GM18951 (cell line): ENCODE results near the gene LCA5L.

Experiments used
- POLR2A ChIP-seq: IDR thresholded peaks from 4 replicates; pipeline ENCODE4 v1.6.1; 2011; ENCODE audit warnings: mild to moderate bottlenecking; ENCODE audit not compliant: insufficient read length, insufficient read depth; ENCODE audit errors: extremely low read depth
- in situ Hi-C: fragments of 300-500 bp; cut with MboI; formaldehyde crosslinking; loops from one replicate; pipeline ENCODE4 v1.12.0; 2022; ENCODE audit warnings: low sequenced_read_pairs, mixed read lengths, inconsistent platforms; ENCODE audit not compliant: unreplicated experiment

The LCA5L gene

DNA sequence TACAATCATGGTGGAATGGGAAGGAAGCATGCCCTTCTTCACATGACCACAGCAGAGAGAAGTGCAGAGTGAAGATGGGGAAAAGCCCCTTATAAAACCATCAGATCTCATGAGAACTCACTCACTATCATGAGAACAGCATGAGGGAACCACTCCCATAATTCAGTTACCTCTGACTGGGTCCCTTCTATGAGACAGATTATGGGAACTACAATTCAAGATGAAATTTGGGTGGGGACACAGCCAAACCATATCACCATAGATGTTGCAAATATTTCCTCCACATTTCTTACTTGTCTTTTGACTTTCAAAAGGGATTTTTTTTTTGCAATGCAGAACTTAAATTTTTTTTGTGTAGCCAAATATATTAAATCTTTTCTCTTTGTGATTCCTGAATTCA is 21.0 kb upstream of the LCA5L start:
- no peak for TF ChIP-seq POLR2A
- in situ Hi-C loops = no loop called here

DNA sequence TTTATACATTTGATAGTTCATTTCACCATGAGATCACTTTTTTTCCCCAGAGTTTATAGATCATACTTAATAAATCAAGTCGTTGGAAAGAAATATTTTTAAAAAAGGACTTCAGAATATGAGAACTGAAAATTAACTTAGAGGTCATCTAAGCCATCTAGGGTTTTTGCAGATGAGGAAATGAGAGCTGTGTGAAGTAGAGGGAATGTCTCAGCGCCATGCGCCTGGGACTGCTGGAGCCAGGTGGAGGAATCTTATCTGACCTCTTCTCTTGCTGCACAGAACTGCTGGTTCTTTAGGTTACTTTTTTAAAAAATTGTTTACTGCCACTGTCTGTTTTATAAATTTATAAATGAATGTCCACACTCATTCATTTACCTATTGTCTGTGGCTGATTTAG is 17.7 kb upstream of the LCA5L start:
- in situ Hi-C loops = no loop called here

DNA sequence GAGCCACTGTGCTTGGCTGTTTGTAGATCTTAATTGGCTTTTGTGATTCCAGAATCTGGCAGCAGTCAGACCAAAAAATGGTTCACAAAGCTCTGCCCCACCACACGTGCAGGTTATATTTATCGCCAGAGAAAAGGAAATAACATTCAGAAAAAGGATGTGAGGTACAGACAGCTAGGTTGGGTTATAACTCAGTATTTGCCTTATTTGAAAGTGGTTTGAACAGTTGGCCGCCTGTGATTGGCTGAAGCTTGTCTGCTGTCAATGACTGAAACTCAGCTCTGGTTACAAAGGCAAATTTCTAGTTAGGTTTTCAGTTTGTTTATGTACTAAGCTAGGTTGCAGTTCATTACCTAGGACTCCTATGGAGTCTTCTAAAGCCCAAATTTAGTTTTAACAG is 15.8 kb upstream of the LCA5L start:
- in situ Hi-C loops = no loop called here
- no peak for TF ChIP-seq POLR2A

More for the DNA sequence above, 17.7 kb upstream of the LCA5L start:
- TF ChIP-seq POLR2A = no peak

DNA sequence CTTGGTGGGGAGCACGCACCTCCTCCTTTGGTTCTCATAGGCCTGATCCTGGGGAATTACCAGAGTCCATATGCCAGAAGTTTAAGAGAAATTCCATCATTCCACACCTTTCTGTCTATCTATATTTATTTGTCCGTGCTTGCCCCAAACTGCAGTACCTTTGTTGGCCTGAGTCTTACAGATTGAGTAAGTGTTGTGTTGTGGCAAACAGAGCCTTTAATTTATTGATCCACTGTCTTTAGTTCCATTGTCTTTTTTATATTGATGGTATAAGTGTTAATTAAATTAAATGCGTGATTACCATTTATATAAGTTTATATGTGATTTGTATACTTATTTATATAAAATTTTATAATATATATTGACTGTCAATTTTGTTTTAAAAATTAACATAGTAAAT is 11.1 kb upstream of the LCA5L start:
- TF ChIP-seq POLR2A = no peak
- in situ Hi-C loops = no loop called here

DNA sequence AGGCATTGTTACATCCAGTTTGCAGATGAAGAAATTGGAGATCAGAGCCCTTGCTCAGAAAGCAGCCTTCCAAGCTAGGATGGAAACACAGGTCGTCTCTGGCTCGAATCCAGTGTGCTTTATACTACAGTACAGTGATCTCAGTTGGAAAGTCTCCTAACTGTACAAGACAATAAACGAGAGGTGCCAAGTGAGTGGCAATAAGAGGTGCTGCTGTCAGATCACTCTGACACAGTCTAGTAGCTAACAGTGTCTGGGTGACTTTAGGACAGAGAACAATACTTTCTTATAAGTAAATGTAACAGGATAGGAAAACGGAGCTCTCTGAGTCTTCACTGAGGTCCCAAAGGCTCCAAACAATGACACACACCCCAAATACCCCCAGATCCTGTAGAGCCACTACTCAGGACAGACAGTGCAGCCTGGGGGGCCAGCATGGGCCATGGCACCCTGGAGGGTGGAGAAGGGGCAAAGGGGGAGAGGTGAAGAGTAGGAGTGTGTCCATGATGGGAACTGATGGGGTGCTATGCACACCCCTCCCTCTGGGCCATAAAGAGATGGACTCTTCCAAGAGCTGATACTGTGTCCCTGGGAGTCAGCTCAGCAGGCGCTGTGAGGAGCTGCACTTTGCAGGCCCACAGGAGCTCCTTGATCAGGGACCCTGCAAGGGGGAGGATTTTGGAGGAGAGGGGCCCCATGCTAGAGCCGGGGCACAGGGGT is 9.5 kb upstream of the LCA5L start:
- TF ChIP-seq POLR2A = no peak
- in situ Hi-C loops = no loop called here

DNA sequence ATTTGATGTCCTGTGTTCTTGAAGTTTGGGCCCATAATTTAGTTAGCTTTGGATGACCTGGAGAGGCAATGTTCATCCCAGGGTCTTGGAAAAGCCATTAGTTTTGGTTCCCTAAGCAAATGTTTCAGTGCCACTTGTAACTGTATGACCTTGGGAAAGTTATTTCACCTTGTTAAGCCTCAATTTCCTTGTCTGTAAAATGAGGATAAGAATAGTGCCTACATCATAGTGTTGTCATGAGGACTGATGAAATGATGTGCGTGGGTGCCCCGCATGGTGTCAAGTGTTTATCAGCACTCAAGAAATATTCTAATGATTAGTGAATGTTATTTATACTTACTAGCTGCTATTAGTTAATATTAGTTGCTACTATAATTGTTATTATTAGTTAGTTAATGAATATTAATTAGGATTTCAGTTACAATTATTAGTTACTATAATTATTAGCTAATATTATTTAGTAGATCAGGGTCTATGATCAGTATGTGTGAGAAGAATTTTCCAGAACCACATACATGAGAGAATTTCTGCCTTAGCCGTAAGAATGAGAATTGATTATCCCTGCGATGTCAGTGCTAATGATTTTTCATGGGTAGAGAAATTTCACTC is 8.1 kb upstream of the LCA5L start:
- TF ChIP-seq POLR2A = no peak
- in situ Hi-C loops = no loop called here

DNA sequence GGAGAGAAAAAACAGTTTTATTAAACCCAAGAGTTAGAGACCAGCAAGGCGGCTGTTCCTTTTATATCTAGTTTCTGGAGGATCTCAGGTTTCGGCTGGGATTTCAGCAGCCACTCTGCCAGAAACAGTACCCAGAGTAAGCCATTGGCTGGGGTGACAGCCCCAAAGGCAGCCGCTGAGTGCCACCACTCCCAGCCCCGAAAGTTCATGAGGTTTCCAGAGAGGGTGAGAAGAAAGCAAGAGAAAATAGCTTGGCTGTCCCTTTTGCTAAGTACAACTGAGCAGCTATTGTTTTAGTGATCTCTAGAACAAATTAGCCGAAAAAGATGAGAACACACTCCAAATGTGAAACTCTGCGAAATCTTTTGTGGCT is 7.4 kb upstream of the LCA5L start:
- in situ Hi-C loops = no loop called here
- no peak for TF ChIP-seq POLR2A

DNA sequence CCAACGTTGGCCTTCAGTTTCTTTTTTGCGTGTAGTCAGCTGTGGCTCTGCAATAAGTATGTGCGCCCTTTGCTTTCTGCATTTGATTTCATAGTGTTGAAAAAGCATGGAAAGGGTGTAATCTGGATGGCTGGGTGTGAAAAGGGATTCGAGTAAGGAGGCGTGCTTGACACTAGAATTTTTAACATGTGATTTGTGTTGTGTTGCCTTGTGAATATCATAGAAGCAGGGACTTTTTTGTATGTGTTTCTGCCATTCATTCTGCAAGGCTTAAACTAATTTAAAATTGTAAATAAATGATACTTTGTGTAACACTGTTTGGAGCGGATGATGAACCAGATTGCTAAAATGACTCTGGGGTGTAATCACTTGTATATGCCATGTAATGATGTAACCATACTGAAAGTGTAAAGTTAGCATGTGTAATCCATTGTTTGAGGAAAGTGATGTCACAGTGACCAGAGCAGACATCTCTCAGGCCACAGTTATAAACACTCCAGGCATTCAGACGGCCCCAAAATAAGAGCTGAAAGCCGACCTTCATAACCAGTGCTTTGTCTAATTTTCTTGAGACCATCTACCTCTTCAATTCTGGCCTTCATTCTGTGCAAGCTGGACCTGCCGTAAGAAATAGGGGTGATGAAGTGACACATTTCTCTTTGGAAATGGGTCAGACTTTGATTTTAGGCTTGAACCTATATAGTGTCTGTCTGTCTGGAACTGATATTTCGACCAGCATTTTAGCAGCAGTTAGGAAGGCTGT is 6.8 kb upstream of the LCA5L start:
- in situ Hi-C loops = no loop called here
- TF ChIP-seq POLR2A = no peak

DNA sequence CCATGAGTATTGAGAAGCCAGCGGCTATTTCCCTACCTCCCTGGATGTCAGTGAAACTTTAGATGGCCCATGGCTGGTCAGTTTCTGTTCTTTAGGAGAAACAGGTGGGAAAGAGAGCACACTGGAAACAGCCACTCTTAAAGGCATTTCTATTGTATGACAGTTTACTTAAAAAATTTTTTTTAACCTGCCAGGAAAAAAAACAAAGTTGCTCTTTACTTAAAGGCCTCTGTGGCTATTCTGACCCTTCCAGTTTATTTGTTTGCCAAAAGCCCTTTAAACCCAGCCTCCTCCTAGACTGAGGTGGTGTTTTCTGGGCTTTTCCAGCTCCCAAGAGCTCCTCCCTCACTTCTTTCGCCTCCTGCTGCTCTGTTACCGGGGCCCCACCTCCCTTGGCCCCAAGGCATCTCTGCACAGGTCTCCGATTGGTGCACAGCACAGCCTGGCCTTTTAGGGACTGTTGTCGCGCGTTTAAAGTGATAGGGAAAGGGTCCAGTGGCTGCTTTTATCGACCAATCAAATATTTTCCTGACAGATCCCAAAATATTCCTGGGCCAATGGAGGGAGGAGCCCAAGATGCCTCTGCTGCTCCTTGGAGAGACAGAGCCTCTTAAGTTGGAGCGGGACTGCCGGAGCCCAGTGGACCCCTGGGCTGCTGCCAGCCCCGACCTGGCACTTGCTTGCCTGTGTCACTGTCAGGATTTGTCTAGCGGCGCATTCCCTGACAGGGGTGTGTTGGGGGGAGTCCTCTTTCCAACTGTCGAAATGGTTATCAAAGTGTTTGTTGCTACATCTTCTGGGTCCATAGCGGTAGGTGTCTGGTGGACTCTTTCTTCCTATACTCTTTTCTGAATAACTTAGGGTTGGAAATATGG is 6.0 kb upstream of the LCA5L start, which contains the start of gene SH3BGR:
Gene SH3BGR, plus strand, starts transcription at position 639 of the 875 bp plus-strand sequence. Its CDS starts 127 bp downstream, at position 766.
- in situ Hi-C loops = no loop called here
- TF ChIP-seq POLR2A = no peak

DNA sequence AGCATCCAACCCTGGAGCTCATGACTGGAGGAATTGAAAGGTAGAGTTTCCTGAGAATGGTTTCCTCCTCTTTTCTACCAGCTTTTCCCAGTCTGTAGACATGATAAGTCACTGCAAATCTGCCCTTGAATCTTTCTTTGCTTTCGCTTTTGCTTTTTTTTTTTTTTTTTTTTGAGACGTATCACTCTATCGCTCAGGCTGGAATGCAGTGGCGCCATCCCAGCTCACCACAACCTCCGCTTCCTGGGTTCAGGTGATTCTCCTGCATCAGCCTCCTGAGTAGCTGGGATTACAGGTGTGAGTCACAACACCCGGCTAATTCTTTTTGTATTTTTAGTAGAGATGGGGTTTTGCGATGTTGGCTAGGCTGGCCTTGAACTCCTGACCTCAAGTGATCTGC is 1.7 kb upstream of the LCA5L start:
- no peak for TF ChIP-seq POLR2A

DNA sequence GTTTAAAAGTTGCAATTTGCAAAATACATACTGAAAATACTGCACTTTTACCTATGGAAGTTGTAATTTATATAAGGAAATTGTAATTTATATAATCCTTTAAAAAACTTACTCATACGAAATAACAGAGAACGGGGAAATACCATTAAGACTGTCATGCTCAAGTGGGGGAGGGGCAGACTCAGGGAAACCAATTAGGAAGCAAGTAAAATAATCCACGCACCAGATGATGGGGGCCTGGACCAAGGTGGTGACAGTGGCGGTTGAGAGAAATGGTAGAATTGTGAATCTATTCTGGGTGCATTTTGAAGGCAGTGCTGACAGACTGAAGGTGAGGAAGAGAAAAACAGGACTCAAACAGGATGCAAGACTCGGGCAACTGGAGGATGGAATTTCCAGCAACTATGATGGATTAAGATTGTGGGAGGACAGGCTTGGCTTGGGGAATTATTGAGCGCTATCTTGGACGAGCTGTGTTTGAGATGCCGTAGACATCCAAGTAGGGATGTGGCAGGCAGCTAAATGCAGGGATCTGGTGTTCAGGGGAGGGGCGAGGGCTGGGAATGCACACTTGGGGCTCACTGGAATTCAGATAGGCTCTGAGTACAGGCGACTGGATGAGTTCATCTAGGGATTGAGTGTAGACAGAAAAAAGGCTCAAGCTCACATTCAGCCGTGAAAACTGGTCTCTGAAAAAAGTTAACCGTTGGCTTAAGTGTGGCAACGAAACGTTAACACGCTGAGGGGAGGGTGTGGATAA is 977 bp downstream of the LCA5L start:
- in situ Hi-C loops = loop anchor here (25.0 kb wide), 1 partner anchor 707 kb away; no protein-coding TSS in a partner anchor
- TF ChIP-seq POLR2A = no peak

More for the DNA sequence above, 1.7 kb upstream of the LCA5L start:
- in situ Hi-C loops = loop anchor here (25.0 kb wide), 1 partner anchor 710 kb away; no protein-coding TSS in a partner anchor
